Epithelial cell of esophagus (primary cell): ENCODE results near the gene SMS.
A peak's percentile ranks its signal among the peaks of the same experiment; 100 is the strongest.

Experiments
- DNase-seq: peaks from one replicate; pipeline ENCODE4 v3.0.0; 2010; ENCODE audit warnings: low read depth
- H3K4me3 ChIP-seq: 2 replicates; pipeline ENCODE4 v1.5.1; 2011; ENCODE audit warnings: mild to moderate bottlenecking, low read length, control low read depth
- TF ChIP-seq, protein P1 (sequence below): IDR thresholded peaks from 2 replicates; pipeline ENCODE4 v1.5.1; 2011; ENCODE audit warnings: low read depth, mild to moderate bottlenecking, low read length, control low read depth, inconsistent platforms; ENCODE audit not compliant: insufficient read depth; ENCODE audit errors: missing control alignments

Gene SMS

DNA sequence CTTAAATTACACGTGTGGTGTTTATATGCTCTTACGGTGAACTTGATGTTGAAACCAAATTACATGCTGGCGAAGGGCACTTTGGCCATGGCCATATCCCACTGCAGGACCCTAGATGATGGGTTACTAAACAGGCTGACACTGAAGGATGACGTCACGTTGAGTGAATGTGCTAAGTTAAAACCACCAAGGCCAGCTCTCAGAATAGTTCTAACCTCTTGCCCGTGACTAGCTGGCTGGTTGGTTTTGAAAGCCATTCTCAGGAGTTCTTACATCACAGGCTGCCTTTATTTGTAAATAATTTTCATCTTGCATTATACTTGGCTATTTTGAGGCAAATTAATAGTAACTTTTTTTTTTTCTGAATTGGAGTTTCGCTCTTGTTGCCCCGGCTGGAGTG, 50.3 kb downstream of the SMS start:
- no peak overlapping the region for H3K4me3 ChIP-seq
- TF ChIP-seq, protein P1, sequence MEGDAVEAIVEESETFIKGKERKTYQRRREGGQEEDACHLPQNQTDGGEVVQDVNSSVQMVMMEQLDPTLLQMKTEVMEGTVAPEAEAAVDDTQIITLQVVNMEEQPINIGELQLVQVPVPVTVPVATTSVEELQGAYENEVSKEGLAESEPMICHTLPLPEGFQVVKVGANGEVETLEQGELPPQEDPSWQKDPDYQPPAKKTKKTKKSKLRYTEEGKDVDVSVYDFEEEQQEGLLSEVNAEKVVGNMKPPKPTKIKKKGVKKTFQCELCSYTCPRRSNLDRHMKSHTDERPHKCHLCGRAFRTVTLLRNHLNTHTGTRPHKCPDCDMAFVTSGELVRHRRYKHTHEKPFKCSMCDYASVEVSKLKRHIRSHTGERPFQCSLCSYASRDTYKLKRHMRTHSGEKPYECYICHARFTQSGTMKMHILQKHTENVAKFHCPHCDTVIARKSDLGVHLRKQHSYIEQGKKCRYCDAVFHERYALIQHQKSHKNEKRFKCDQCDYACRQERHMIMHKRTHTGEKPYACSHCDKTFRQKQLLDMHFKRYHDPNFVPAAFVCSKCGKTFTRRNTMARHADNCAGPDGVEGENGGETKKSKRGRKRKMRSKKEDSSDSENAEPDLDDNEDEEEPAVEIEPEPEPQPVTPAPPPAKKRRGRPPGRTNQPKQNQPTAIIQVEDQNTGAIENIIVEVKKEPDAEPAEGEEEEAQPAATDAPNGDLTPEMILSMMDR, result no peak
- no peak for DNase-seq

DNA sequence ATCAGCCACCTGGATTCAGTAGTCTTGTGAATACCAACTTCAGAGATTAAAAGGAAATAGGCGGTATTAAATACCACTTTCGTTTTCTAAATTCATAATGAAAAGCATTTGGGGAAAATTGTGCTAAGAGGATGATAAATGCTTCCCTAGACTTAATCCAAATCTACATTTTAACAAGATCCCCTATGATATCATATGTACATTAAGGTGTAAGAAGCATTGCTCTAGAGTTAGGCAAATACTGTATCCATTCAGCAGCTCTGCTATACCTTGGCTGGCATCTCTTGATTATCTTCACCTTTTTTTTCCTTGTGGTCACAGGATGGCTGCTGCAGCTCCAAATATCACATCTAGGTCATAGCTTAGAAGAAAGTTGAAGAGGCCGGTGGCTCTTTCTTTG, 51.0 kb downstream of the SMS start:
- H3K4me3 ChIP-seq, result no peak overlapping the region
- no peak for DNase-seq
- TF ChIP-seq, protein P1, result no peak

DNA sequence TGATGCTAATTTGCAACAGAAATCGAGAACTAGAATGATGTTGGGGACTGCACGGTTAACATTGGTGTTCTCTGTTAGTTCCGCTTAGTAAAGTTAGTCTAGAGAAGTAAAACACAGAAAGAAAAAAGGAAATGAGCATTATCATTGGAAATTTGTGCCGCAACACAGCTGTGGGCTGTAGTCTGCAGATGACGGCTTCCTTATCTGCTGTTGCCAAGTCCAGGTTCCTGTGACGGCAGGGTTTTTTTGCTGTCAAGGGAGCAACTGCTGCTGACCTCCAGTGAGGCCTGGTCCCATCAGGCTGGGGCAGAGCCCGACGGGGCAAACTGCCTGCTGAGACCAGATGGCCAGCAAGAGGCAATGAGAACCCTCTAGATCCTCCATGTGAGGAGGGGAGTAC, 52.8 kb downstream of the SMS start:
- no peak for DNase-seq
- no peak overlapping the region for H3K4me3 ChIP-seq
- TF ChIP-seq, protein P1, result no peak

DNA sequence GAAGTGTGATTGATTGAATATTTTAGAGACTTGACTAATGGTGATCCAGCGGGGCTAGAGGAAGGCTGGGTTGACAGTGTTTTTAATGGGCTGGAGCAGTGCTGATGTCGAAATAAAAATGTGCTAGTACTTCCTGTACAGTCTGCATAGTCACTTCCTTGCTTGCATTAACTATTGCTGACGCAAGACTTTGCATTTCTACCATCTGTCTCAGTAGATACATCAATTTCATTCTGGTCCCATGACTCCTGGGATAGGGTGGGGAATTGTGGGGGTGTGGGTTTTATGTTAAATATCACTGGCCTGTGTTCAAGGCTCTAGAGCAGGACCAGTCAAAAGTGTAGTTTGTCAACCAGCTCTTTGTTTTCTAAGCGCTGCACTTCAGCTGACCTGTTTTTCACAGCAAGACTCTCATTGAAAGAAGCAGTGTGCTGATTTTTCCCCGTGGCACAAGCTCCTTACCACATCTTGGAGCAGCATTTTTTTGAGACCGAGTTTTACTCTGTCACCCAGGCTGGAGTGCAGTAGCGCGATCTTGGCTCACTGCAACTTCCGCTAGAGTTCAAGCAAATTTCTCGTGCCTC, 56.5 kb downstream of the SMS start:
- peak; percentile 65 for DNase-seq
- TF ChIP-seq, protein P1, result no peak
- H3K4me3 ChIP-seq, result no peak overlapping the region

DNA sequence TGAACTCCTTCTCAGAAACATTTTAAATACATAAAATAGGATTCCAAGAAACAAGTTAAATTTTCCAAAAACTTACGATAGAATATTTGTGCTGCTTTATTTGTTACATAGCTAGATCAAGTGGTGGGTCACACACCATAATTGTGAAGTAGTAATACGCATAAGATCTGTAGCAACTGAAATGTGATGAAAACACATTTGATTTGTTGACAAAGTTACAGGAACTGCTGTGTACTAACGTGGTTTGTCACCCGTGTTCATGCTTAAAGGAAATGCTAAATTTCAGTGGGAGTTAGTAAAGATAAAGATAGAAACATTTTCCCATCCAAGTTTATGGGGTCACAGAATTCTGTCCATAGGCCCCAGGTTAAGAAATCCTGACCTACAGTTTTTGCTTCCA, 57.5 kb downstream of the SMS start:
- TF ChIP-seq, protein P1, result no peak
- H3K4me3 ChIP-seq, result no peak overlapping the region
- DNase-seq, result no peak

DNA sequence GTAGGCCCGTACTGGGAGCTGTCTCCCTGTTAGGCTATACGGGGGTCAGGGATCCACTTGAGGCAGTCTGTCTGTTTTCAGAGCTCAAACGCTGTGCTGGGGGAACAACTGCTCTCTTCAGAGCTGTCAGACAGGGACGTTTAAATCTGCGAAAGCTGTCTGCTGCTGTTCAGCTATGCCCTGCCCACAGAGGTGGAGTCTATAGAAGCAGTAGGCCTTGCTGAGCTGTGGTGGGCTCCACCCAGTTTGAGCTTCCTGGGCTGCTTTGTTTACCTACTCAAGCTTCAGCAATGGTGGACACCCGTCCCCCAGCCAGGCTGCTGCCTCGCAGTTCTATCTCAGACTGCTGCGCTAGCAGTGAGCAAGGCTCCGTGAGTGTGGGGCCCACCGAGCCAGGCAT, 64.4 kb downstream of the SMS start:
- DNase-seq, result no peak
- TF ChIP-seq, protein P1, result no peak
- H3K4me3 ChIP-seq, result no peak overlapping the region

DNA sequence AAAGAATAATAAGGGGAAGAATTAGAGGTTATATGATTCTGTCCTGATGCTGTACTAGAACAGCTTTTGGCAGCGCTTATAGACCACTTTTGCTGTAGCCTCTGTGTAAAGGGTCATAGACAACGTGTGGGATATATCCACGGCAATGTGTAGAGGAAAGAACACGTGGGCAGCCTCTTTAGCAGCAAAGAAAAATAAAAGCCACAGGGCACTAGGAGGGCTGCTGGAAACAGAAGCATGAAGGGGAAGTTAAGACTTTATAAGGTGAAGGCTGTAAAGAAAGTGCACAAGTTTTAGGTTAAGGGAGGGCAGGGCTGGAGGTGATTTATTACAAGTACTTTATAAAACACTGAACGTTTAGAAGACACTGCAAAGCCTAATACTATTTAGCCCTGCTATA, 71.5 kb downstream of the SMS start:
- no peak overlapping the region for H3K4me3 ChIP-seq
- no peak for DNase-seq
- TF ChIP-seq, protein P1, result no peak
